ENCODE measurements around the gene TMEM273.

The TMEM273 gene

GRCh38 chr10:49187950-49188761, at the start of gene TMEM273:
Gene TMEM273, minus strand, starts transcription at chr10:49188391. Its CDS starts 55 bp downstream, at chr10:49188336.
- peak; percentile 62 for DNase-seq

GRCh38 chr10:49237985-49238384, 49.8 kb upstream of the TMEM273 start:
- no peak for DNase-seq

GRCh38 chr10:49235392-49235791, 47.2 kb upstream of the TMEM273 start:
- no peak for DNase-seq

GRCh38 chr10:49231086-49231820, 43.1 kb upstream of the TMEM273 start:
- DNase-seq = no peak

- DNase-seq = no peak
Observed at GRCh38 chr10:49230004-49230403, 41.8 kb upstream of the TMEM273 start.

- no peak for DNase-seq
Observed at GRCh38 chr10:49228677-49229076, 40.5 kb upstream of the TMEM273 start.

- DNase-seq = no peak
Observed at GRCh38 chr10:49227406-49227805, 39.2 kb upstream of the TMEM273 start.

GRCh38 chr10:49226594-49226993, 38.4 kb upstream of the TMEM273 start:
- no peak for DNase-seq

- no peak for DNase-seq
Observed at GRCh38 chr10:49225218-49225876, 37.2 kb upstream of the TMEM273 start.

GRCh38 chr10:49223205-49223604, 35.0 kb upstream of the TMEM273 start:
- DNase-seq = no peak

- DNase-seq = no peak
Observed at GRCh38 chr10:49222170-49222569, 34.0 kb upstream of the TMEM273 start.

- DNase-seq = no peak
Observed at GRCh38 chr10:49220679-49221078, 32.5 kb upstream of the TMEM273 start.

GRCh38 chr10:49220031-49220430, 31.8 kb upstream of the TMEM273 start:
- no peak for DNase-seq

- DNase-seq = no peak
Observed at GRCh38 chr10:49219248-49219647, 31.1 kb upstream of the TMEM273 start.

- no peak for DNase-seq
Observed at GRCh38 chr10:49218480-49218879, 30.3 kb upstream of the TMEM273 start.

- DNase-seq = no peak
Observed at GRCh38 chr10:49217645-49218044, 29.5 kb upstream of the TMEM273 start.

- no peak for DNase-seq
Observed at GRCh38 chr10:49213211-49213610, 25.0 kb upstream of the TMEM273 start.

- DNase-seq = no peak
Observed at GRCh38 chr10:49212783-49213182, 24.6 kb upstream of the TMEM273 start.

GRCh38 chr10:49212076-49212475, 23.9 kb upstream of the TMEM273 start:
- no peak for DNase-seq

GRCh38 chr10:49208996-49209395, 20.8 kb upstream of the TMEM273 start:
- no peak for DNase-seq

GRCh38 chr10:49207936-49208487, 19.8 kb upstream of the TMEM273 start:
- DNase-seq = no peak

- no peak for DNase-seq
Observed at GRCh38 chr10:49207113-49207512, 18.9 kb upstream of the TMEM273 start.

- no peak for DNase-seq
Observed at GRCh38 chr10:49205206-49205605, 17.0 kb upstream of the TMEM273 start.
